ENCODE results near the gene INPP5A.

GRCh38 chr10:132698211-132698751, 160.7 kb downstream of the INPP5A start:
- no peak for TF ChIP-seq CTCF (CRISPR knock-in tag; IDR thresholded peaks at IDR 0.05)
- TF ChIP-seq POLR2A (IDR thresholded peaks at IDR 0.05; ENCODE audit: insufficient read depth in 1 of 2, low read depth in 2 of 2, low read length in 2 of 2): no peak
- TF ChIP-seq, protein P1, sequence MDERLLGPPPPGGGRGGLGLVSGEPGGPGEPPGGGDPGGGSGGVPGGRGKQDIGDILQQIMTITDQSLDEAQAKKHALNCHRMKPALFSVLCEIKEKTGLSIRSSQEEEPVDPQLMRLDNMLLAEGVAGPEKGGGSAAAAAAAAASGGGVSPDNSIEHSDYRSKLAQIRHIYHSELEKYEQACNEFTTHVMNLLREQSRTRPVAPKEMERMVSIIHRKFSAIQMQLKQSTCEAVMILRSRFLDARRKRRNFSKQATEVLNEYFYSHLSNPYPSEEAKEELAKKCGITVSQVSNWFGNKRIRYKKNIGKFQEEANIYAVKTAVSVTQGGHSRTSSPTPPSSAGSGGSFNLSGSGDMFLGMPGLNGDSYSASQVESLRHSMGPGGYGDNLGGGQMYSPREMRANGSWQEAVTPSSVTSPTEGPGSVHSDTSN (CRISPR knock-in tag; IDR thresholded peaks at IDR 0.05): no peak
- TF ChIP-seq CEBPB (IDR thresholded peaks at IDR 0.05; ENCODE audit: borderline replicate concordance, low read depth, low read length): no peak
- no peak for TF ChIP-seq MEIS1 (CRISPR knock-in tag; IDR thresholded peaks at IDR 0.05; ENCODE audit: borderline replicate concordance)
- TF ChIP-seq SYNCRIP (IDR thresholded peaks at IDR 0.05; ENCODE audit: insufficient read depth, low read depth, low read length): no peak
- TF ChIP-seq MTF1 (CRISPR knock-in tag; IDR thresholded peaks at IDR 0.05): no peak
- no peak for TF ChIP-seq ZNF572 (CRISPR knock-in tag; IDR thresholded peaks at IDR 0.05)
- no peak for TF ChIP-seq SOX6 (IDR thresholded peaks at IDR 0.05)
- no peak for TF ChIP-seq SOX6 (CRISPR knock-in tag; IDR thresholded peaks at IDR 0.05)
- no peak for TF ChIP-seq RNF219 (CRISPR knock-in tag; IDR thresholded peaks at IDR 0.05)
- TF ChIP-seq MYC (CRISPR knock-in tag; IDR thresholded peaks at IDR 0.05; ENCODE audit: borderline replicate concordance): no peak
- TF ChIP-seq, protein P2, sequence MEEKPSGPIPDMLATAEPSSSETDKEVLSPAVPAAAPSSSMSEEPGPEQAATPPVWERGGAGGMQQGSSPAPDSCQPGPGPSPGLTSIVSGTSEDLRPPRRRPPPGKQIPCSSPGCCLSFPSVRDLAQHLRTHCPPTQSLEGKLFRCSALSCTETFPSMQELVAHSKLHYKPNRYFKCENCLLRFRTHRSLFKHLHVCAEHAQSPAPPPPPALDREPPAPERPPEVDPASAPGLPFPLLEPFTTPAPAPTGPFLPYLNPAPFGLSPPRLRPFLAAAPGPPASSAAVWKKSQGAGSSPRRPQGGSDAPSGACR (CRISPR knock-in tag; IDR thresholded peaks at IDR 0.05): no peak
- TF ChIP-seq, protein P3, sequence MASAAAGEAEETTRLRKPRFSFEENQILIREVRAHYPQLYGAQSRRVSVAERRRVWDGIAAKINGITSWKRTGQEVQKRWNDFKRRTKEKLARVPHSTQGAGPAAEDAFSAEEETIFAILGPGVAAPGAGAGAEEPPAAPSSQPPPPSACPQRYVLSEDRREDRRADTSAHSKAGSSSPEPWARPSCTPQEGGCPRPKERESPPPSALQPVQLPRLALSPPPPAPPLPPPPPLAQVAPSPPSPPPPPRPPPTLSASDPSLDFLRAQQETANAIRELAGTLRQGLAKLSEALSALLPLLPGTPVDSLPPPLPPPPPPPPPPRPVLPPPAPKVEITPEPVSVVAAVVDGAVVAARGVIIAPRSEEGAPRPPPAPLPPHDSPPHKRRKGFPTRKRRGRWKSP (CRISPR knock-in tag; IDR thresholded peaks at IDR 0.05): no peak

Data from HepG2 (cell line).